HL-60 (cell line): Measurements from ENCODE around the gene CALM1.

Source experiments
- DNase-seq, 2 experiments: peaks; one replicate each; pipeline ENCODE4 v3.0.0-alpha.2; 2010 to 2020; ENCODE audit warnings: low read depth in 1 of 2, low spot score in 1 of 2
- H3K27ac ChIP-seq: fragments of 250-450 bp; sonication (Bioruptor Pico); replicated peaks from 2 replicates; pipeline ENCODE4 v1.5.1; 2020; ENCODE audit warnings: mild to moderate bottlenecking, moderate library complexity
- H3K27me3 ChIP-seq: fragments of 250-450 bp; sonication (Bioruptor Pico); 2 replicates; pipeline ENCODE4 v1.5.1; 2021; ENCODE audit warnings: mild to moderate bottlenecking, moderate library complexity; ENCODE audit not compliant: insufficient read depth, poor library complexity, severe bottlenecking
- H3K4me3 ChIP-seq: replicated peaks from 2 replicates; pipeline ENCODE4 v1.5.1; 2011; ENCODE audit warnings: mild to moderate bottlenecking, control low read depth, low read length; ENCODE audit not compliant: insufficient read depth
- CTCF ChIP-seq: IDR thresholded peaks from one replicate; pipeline ENCODE4 v1.5.1; 2011; ENCODE audit warnings: low read length, control low read depth, inconsistent platforms; ENCODE audit not compliant: insufficient read depth
- GABPA ChIP-seq: IDR thresholded peaks from 2 replicates; pipeline ENCODE4 v1.6.1; 2012; ENCODE audit warnings: low read depth
- POLR2AphosphoS5 ChIP-seq: IDR thresholded peaks from 2 replicates; pipeline ENCODE4 v1.6.1; 2012; ENCODE audit warnings: low read depth
- REST ChIP-seq: IDR thresholded peaks from 2 replicates; pipeline ENCODE4 v1.6.1; 2012; ENCODE audit warnings: low read depth; ENCODE audit not compliant: insufficient replicate concordance
- SPI1 ChIP-seq: IDR thresholded peaks from 2 replicates; pipeline ENCODE4 v1.6.1; 2012; ENCODE audit warnings: low read depth, mild to moderate bottlenecking, borderline replicate concordance

CALM1 gene

DNA sequence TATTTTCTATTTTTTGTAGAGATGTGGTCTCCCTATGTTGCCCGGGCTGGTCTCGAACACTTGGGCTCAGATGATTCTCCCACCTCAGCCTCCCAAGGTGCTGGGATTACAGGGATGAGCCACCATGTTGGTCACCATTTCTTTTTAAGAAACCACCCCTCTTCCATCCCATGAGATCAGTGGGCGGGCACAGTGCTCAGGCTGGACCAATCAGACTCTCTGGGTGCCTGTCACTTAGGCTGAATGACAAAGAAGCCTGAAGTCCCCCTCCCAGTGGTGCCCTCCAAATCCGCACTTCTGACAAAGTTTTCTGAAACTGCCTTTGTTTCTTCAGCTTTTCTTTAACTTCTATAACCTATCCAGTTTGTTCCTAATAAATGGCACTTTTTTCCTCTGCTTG lies 48.2 kb downstream of the CALM1 start:
- no peak for DNase-seq
- Histone ChIP-seq H3K27me3 (no peaks in the 10 kb centered on the region), H3K4me3 (no peak overlapping the region), H3K27ac (no peak overlapping the region)
- TF ChIP-seq REST (no peak), GABPA (no peak), SPI1 (no peak), POLR2AphosphoS5 (no peak), CTCF (no peak)

GRCh38 chr14:90446405-90446804 lies 49.6 kb downstream of the CALM1 start:
- Histone ChIP-seq H3K4me3 (no peak overlapping the region), H3K27ac (no peak overlapping the region), H3K27me3 (no peaks in the 10 kb centered on the region)
- DNase-seq = no peak
- no peak for TF ChIP-seq POLR2AphosphoS5
- no peak for TF ChIP-seq SPI1
- no peak for TF ChIP-seq GABPA
- no peak for TF ChIP-seq CTCF
- no peak for TF ChIP-seq REST

GRCh38 chr14:90447720-90448497 lies 51.1 kb downstream of the CALM1 start:
- no peak overlapping the region for H3K4me3 ChIP-seq
- TF ChIP-seq REST = no peak
- no peak for TF ChIP-seq POLR2AphosphoS5
- TF ChIP-seq CTCF = no peak
- TF ChIP-seq GABPA = no peak
- H3K27ac ChIP-seq = no peak overlapping the region
- DNase-seq = no peak
- H3K27me3 ChIP-seq = no peaks in the 10 kb centered on the region
